ENCODE measurements around the gene MYO1B.

GRCh38 chr2:191405546-191405945 lies 160.3 kb downstream of the MYO1B start:
- TF ChIP-seq POLR2A (IDR thresholded peaks at IDR 0.05) (no peak), CTCF (IDR thresholded peaks at IDR 0.05) (no peak)

Data from upper lobe of left lung (tissue), 4 donors.